NCI-H774 (cell line): ENCODE data around the gene CTAGE6.
"Not testable (repeated sequence)": the region's sequence is repeated elsewhere in the genome, so short reads cannot be mapped to it uniquely, and the experiment has no call there.

ENCODE experiments used
- DNase-seq: peaks from one replicate; lab custom pipeline; 2025; lab: John Stamatoyannopoulos, UW

CTAGE6 gene, protein sequence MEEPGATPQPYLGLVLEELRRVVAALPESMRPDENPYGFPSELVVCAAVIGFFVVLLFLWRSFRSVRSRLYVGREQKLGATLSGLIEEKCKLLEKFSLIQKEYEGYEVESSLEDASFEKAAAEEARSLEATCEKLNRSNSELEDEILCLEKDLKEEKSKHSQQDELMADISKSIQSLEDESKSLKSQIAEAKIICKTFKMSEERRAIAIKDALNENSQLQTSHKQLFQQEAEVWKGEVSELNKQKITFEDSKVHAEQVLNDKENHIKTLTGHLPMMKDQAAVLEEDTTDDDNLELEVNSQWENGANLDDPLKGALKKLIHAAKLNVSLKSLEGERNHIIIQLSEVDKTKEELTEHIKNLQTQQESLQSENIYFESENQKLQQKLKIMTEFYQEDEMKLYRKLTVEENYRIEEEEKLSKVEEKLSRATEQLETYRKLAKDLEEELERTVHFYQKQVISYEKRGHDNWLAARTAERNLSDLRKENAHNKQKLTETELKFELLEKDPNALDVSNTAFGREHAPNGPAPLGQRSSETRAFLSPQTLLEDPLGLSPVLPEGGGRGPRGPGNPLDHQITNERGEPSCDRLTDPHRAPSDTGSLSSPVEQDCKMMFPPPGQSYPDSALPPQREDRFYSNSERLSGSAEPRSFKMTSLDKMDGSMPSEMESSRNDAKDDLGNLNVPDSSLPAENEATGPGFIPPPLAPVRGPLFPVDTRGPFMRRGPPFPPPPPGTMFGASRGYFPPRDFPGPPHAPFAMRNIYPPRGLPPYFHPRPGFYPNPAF

DNA sequence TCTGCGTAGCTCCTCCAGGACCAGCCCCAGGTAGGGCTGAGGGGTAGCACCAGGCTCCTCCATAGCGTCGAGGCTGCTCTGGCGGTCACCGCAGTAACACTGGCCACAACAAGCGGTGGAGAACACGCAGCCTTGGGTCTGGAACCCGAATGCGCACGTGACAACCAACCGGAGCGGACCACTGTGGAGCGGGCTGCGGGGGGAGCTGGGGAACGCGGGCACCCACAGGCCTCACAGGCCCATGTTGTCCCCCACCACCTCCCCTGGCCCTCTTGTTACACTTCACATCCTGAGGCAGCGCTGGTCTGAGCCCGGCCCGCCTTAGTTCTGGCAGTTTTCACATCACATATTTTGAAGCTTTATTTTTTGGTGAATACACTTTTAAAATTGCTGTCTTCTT is at the start of gene CTAGE6:
Gene CTAGE6 (minus strand): TSS at position 101 of the 400 bp plus-strand sequence. CDS start 38 bp downstream, at position 63.
- DNase-seq: not testable (repeated sequence)

DNA sequence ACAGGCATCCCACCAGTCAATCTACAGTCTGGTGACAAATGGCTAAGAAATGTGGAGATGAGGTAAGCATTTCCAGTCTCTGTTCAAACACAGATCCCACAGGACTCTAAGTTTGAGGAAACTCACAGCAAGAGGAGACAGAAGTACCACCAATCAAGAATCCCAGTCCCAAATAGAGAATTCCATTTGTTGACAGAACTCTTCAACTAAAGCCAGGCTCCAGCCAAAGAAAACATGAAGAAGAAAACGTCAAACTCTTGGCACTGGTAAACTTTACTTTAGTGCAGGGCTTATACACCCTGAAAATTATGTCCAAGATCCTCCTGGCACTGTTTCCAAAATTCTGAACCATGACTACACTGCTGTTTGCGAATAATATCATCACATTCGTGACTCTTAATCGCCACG is 49.2 kb upstream of the CTAGE6 start:
- not testable (repeated sequence) for DNase-seq

DNA sequence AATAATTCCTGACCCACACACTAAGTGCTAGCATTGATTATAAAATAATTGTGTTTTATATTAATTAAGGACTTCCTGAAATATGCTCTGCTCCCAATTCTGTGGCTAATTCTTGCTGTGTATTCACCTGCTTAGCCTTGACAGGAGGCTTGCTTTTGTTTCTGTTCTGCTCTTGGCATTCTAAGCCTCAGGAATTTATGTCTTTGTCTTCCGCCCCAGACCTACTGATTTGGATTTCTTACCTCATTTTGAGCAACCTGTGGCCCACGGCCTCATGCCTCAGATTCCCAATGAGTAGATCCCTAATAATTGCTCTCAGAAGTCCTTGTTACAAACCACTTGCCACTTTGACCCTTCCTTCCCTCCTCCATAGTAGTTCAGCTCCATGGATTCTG is 40.4 kb upstream of the CTAGE6 start:
- not testable (repeated sequence) for DNase-seq

DNA sequence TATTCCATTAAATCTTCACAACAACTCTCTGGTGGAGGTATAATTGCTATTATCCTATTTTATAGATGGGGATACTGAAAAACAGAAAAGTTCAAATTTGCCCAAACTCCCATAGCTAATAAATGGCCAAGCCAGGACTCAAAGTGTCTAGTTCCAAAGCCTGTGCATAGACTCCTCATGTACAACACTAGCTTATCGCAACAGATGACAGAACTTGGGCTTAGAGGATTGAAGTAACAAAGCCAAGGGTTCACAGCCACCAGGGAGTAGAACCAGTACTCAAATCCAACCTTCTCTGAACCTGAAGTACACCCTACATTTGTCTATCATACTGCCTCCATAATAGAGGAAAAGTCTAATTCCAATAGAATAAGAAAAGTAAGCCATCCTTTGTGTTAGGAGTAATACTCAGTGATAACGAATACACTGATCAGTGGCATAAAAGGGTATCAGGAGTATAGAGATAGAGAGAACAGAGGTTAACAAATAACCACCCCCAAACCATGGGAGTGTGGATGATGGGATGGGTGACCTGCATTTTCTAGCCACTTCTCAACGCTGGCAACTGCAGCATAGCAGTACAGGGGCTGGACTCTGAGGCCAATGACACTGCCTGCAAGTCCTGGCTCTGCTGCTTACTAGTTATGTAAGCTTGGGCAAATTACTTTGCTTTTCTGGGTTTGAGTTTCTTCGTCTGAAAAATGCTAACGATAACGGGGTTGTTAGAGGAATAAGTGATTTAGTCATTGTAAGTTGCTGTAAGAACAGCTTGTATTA is 39.8 kb upstream of the CTAGE6 start:
- not testable (repeated sequence) for DNase-seq

DNA sequence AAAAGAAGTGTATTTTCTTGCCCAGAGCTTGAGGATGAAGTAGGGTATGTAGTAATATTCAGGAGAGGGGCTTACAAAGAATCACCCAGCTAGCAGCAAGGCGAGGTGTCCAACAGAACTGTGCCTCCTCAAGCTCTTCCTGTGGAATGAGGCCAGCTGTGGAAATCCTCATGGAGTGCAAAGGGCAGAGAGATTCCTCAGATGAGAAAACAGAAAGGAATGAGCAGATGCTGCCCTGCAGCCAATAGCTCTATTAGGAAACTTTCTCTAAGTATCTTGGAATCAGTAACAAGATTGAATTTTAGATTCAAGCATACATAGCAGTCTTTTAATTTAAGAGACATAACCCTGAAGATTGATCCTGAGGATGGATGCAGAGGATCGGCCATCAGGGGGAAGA is 38.2 kb upstream of the CTAGE6 start:
- not testable (repeated sequence) for DNase-seq

DNA sequence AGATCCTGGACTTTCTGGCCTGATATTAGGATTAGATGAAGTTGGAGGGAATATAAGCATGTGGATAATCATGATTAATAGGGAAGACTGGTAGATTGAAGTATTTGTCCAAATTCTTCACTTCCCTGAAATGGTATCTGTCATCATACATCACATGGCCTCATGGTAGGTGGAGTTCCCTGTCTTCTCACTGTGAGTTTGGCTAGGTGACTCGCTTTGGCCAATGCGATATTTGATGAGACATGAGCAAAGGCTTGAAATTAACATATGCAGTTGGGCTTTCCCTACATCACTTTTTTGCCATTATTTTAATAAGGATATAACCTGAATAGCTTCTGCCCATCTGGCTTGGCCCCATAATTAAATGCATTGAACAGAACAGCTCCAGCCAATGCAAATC is 35.1 kb upstream of the CTAGE6 start:
- not testable (repeated sequence) for DNase-seq

DNA sequence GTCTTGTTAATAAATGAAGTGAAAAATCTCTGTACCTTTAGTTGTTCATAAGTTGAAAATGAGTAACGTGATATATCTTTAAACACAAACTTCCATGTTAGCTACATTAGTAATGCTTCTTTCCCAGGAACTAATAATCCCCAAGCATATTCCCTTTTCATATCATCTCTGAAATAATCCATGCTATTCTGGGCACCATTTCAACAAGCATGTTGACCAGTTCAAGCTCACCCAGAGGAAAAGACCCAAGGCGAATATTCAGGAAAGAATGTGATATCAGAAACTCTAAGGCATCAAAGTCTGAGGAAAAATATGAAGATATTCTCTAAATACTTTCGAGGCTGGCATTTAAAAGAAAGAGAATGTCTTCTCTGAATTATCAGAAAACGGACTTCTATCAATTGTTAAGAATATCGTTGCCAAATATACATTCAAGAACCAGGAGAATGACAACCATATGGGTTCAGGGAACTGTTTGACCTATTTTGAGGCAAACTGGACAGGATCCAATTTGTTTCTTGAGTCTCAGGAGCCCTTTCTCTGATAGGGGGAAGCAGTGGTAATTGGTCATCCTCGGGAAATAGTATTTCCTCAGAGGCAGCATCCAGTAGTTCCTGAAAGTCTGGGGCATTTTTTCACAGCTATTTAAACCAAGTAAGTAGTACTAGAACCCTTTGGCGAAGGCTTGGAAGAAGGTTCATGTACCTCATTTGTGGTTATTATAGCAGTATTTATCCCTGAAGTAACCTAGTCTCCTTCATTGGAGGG is 28.1 kb upstream of the CTAGE6 start:
- not testable (repeated sequence) for DNase-seq

DNA sequence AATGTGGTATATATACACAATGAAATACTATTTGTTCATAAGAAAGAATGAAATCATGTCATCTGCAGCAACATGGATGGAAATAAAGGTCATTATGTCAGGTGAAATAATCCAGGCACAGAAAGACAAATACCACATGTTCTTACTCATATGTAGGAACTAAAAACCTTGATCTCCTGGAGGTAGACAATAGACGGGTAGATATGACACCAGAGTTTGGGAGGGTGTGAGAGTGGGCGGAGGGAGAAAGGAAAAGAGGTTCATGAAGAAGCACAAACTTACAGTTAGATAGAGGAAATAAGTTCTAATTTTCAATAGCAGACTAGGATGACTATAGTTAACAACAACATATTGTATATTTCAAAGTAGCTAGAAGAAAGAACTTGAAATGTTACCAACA is 22.1 kb upstream of the CTAGE6 start:
- not testable (repeated sequence) for DNase-seq

DNA sequence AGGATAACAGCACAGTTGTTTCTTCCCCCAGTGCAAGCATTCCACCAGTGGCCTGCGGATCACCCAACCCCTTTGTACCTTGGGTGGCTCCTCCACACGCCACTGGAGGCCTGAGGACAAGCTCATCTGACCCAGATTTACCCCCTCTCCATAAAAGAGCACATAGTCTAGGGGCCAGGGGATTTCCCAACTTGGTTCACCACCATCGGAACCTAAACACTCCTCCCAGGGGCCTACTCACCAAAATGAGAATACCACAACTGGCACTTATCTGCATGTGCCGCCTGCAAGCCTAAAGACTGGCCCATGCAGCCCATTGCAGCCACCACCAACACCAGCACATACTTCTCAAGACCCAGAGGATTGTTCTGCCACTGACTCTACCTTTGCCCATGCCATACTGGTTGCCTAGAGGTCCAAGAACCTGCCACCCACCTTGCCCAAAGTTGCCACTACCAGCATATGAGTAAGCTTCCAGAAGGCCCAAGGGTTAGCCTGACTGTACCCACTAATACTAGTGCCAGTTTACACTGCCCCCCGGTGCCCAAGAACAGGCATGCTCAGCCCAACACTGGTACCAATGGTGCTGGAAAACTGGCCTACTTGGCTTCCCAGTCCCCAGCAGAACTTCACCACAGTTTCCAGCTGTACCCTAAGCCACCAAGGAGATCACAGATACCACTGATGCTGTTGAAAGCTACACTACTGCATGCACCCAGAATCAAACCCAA is 15.4 kb upstream of the CTAGE6 start:
- not testable (repeated sequence) for DNase-seq

DNA sequence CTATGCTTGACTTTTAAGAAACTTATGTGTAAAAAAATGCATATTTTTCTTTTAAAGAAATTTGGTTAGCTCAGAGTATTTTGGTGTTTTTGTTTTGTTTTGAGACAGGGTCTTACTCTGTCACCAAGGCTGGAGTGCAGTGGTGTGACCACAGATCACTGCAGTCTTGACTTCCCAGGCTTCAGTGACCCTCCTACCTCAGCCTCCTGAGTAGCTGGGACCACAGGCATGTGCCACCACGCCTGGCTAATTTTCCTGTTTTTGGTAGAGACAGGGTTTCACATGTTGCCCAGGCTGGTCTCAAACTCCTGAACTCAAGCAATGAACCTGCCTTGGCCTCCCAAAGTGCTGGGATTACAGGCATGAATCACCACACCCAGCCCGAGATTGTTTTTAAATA is 10.0 kb upstream of the CTAGE6 start:
- not testable (repeated sequence) for DNase-seq

DNA sequence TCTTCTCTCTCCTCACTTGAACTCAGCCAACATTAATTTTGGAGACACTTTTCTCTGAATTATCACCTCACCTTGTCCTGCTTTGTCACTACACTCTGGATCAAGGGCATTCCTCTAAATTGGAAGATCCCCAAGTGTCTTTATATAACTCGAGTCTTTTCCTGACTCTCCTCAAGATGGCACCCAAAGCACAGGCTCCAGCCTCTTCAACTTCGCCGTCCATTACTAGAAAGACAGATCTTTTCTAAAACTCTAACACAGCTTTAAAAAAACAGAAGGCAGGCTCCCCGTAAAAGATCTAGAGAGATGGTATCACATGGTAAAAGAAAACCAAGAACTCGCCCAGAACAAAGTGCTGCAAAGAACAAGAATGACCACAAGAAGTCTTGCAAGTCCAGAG is 8.2 kb upstream of the CTAGE6 start:
- not testable (repeated sequence) for DNase-seq

DNA sequence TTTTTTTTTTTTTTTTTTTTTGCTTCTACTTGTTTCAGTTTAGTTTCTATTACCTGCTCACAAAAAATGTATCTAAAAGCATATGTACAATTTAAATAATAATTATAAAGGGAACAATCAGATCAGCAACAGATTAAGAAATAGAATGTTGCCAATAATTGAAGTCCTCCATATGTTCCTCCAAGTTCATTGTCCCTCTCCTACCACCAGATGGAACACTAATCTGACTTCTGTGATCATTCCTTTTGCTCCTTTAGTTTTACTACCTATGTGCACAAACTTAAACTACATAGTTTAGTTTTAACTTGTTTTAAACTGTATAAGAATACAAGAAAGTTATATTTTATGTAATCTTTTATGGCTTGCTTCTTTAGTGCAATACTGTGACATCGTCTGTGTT is 5.6 kb upstream of the CTAGE6 start:
- DNase-seq: not testable (repeated sequence)

DNA sequence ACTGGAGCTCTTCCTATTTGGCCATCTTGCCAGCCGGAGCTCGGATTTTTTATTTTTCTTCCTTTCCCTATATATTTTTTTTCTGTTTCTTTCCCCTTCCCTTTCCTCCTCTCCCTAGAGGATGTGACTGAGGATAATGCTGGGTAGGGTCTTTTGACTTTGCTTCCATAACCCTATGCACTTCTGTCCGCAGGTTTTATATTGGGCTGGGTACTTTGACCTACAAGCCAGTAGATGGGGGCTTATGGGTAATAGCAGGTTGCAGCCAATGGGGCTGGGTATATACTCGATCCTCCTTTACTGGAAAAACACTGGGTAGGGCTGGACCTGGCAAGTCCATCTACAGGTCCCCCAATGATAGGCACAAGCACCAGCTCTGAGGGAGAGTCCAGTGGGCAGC is 12.2 kb downstream of the CTAGE6 start:
- DNase-seq: not testable (repeated sequence)

DNA sequence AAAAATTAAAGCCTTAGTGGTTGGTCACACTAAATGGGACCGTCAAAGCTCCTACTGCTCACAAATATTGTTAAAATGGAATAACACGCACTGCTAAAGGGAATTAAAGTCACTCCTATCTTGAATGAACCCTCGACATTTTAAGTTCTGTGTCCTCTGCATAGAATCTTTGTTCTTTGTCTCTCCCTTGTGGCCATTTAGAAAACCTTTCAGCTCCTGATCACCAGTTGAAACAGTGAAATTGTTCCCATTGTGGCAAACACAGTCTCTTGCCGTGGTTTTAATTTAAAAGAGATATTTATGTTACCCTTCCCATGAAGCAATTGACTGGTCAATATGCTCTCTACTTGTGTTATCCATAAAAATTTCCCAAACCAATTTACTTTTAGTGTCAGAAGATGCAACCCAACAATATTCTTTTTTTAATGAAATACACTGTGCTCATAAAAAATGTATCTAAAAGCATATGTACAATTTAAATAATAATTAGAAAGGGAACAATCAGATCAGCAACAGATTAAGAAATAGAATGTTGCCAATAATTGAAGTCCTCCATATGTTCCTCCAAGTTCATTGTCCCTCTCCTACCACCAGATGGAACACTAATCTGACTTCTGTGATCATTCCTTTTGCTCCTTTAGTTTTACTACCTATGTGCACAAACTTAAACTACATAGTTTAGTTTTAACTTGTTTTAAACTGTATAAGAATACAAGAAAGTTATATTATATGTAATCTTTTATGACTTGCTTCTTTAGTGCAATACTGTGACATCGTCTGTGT is 20.3 kb downstream of the CTAGE6 start:
- DNase-seq: not testable (repeated sequence)

DNA sequence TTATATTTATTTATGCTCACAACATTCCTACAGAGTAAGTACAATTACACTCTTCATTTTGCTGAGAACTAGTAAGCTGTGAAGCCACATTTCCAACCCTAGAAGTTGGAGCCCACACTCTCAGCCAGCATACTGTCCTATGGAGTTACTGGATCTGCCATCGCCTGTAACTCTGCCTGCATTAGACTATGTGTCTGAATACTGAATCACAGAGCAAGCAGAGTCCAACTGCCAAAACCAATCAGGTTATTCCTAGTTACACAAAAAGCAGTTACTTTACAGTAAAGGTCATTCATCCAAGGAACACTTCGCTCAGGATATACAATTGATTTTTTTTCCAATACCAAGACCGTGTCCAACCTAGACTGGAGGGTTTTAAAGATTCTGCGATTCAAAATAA is 21.5 kb downstream of the CTAGE6 start:
- no peak for DNase-seq

DNA sequence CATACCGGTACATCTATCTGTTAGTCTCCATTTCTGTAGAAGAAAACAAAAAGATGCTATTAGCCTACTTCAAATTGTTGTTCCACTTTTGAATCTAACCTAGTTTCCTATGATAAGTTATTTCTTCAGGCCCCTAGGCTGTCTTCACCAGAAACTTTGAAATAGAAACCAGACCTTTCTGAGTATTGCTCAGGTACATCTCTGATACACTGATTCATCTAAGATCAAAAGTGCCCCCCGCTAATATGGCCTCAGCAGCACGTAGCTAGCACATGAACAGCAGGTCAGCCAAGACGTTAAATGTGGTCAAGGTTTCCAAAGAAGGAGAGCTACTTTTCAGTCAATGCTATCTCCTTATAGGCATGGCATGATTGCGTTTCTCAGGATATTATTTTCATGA is 23.6 kb downstream of the CTAGE6 start:
- no peak for DNase-seq

DNA sequence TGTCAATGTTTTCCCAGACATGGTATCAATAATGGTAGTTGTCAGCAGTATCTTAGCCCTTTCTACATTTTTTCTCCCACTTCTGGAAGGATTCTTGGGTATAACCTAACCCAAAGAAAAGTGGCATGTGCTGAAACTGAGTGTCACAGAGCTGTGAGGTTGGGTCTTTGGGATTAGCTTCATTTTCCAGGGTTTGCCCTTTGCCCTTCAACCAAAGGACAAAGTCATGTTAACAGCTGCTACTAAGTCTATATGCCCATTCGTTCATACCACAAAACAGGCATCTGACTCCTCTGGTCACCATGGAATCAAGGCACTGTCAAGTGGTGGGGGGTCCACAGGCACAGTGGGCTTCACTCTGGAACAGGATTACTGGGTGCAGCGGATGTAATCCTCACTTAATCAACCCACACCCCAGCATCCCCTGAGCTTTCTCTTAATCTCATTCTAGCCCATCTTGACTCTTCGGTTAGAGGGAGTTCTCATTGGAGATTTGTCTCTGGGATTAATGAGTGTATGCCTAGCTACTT is 29.1 kb downstream of the CTAGE6 start:
- no peak for DNase-seq

DNA sequence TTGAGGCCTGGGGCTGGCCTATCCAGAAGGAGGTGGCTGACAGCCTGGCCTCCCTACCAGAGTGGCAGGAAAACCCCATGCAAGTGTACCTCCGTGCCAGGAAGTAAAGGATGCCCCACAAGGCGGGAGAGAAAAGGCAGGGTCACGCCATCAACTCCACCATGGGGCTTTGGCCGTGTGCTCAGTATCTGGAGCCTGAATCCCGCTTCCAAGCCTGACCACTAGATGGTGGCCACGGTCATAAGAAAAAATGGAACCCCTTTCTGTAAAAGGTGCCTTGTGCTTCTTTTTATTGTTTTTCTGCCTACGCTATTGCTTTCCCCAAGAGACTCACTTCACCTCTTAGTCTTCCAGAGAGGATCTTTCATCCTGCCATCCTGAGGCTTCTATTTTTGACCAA is 29.9 kb downstream of the CTAGE6 start:
- not testable (repeated sequence) for DNase-seq

DNA sequence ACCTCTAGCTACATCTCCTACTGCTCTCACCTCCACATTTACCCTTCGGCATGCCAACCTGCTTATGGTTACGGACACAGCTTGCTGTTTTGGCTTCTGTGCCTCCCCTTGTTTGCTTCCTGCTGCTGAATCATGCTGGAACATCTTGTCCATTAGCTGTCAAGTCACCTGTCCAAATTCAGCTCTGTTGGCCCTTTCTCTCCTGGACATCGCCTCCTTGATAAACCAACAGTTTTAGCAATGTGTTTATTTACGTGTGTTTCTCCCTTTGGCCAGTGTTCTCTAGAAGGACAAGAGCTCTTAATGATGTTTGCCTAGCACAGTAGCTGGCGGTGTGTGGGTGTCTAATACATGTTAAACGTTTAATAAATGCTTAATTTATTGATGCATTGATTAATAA is 31.4 kb downstream of the CTAGE6 start:
- DNase-seq: not testable (repeated sequence)

DNA sequence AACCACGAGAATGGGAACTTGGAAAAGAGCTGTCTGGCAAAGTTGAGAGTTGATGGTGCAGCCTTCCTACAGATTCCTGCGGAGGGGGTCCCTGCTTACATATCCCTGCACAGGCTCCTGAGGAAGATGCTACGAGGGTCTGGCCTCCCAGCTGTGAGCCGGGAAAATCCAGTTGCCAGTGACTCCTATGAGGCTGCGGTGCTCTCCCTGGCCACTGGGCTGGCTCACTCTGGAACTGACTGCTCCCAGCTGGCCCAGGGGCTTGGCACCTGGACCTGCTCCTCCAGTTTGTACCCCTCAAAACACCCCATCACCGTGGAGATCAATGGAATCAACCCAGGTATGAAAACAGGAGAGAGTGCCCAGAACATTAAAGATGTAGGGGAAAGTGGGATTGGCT is 37.2 kb downstream of the CTAGE6 start:
- not testable (repeated sequence) for DNase-seq
